GM21447 (cell line): ENCODE data around the gene TPR.
"Not testable (repeated sequence)": the region's sequence is repeated elsewhere in the genome, so short reads cannot be mapped to it uniquely, and the experiment has no call there.

Experiments
- ATAC-seq: cut with Tn5 transposase; IDR thresholded peaks from one replicate; pipeline ENCODE4 v1.9.1; 2021; ENCODE audit not compliant: unreplicated experiment

TPR gene

DNA sequence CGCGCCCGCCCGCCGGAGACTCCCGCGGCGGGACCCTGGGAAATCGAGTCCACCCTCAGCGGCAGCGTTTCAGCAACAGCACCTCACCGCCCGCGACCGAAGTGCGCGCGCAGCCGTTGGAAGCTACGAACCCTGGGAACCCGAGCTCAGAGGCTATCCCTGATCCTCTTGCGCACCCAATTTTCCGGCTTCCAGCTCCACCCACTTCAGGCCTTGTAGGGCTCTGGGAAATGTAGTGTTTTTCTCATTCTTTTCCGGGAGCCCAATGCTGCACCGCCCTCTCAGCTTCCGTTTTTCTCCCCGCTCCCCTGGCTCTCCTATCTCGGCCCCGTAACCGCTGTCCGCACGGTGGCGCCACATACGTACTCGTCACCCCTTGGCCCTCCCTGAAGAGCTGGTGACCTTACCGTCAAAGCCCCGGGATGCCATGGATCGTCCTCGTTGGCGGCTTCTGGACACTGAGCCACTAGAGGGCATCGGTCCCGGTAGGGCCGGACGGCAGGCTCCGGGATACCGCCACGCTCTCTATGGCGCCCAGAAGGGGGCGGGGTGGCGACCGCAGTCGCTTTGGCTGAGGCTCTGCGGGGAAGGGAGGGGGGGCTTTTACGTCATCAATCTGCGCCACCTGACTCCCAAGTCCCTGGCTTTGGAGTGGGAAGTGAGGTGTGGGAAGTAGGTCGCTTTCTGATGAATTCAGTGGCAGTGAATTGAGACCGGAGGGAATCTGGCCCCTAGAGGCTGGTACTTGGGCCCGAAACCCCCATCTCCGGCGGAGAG lies at the start of gene TPR, which contains the start of gene ODR4:
TPR (minus strand) TSS at position 102 of the 777 bp plus-strand sequence. CDS start 225 bp downstream, outside the sequence.
ODR4 (plus strand) TSS at position 687 of the 777 bp plus-strand sequence. CDS start 3,948 bp downstream, outside the sequence.
- ATAC-seq, result peak; percentile 90

DNA sequence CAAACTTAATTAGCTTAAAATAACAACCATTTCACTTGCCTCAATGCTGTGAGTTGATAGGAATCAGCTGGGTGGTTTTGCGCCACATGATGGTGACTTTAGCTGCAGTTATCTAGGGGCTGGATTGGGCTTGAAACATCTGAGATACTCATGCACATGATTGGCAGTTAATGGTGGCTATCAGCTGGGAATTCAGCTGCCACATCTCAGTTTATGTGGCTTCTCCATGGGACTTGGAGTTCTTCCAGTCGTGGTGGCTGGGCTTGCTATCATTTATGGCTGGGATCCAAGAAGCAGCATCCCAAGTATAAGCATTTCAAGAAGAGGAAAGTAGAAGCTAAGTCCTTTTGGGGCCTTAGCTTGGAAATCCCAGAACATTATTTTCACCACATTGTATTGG lies 49.5 kb upstream of the TPR start:
- no peak for ATAC-seq

DNA sequence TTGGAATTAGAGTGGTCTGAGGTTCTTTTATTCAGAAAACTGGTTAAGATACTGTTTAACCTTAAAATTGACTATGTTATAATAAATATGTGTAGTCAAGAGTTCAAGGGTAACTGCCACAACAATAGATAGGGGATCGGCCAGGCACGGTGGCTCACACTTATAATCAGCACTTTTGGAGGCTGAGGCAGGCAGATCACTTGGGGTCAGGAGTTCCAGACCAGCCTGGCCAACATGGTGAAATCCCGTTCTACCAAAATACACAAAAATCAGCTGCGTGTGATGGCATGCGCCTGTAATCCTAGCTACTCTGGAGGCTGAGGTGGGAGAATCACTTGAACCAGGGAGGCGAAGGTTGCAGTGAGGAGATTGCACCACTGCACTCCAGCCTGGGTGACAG lies 46.4 kb upstream of the TPR start:
- ATAC-seq, result no peak

DNA sequence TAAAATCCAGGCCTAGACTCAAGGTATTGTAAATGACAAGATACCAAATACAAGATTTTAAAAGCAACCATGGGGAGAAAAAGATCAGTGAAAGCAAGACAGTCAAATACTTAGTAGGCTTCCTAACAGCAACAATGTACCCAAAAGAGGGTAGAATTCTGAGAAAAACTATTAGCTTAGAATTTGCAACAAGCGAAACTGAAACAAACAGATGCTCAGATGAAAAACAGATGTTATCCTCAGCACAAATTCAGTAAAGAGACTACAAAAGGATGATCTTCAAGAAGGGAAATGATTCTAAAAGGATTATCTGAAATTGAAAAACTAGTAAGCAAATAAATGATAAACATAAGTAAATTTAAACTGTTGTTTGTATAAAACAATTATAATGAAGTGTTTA lies 45.9 kb upstream of the TPR start:
- peak; percentile 97 for ATAC-seq

DNA sequence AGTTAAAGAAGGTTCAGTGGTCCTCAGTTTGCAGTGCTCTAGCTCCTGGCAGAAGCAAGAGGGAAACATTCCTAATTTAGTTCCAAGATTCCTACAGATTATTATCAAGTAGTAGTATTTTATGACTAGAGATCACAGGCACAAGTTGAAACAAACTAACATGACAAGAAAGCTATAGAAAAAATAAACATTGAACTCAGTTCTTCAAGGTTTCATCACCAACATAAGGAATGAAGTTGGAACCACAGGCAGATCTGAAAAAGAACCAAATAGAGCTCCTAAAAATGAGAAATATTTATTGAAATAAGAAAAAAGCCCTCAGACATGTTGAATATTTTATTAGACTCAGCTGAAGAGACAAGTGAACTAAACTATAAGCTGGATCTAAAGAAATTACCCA lies 45.3 kb upstream of the TPR start:
- no peak for ATAC-seq

GRCh38 chr1:186418503-186418902 lies 43.5 kb upstream of the TPR start:
- no peak for ATAC-seq

- no peak for ATAC-seq
Measured at GRCh38 chr1:186413319-186413718, 38.3 kb upstream of the TPR start.

DNA sequence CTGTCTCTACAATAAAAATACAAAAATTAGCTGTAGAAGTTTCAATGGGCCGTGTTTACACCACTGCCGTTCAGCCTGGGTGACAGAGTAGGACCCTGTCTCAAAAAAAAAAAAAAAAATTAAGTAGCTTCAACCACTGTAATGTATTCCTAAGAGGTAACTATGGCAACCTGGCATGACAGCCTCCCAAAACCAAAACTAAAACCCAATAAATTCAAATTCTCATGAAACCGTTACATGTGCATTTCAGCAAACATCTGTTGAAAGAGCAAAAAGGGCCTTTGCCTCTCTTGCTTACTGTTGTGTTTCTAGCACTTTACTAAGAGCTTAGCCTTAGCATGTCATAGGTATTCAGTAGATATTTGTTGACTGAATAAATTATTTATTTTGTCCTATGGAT lies 34.0 kb upstream of the TPR start:
- peak; percentile 51 for ATAC-seq

GRCh38 chr1:186404454-186405051 lies 29.5 kb upstream of the TPR start:
- no peak for ATAC-seq

DNA sequence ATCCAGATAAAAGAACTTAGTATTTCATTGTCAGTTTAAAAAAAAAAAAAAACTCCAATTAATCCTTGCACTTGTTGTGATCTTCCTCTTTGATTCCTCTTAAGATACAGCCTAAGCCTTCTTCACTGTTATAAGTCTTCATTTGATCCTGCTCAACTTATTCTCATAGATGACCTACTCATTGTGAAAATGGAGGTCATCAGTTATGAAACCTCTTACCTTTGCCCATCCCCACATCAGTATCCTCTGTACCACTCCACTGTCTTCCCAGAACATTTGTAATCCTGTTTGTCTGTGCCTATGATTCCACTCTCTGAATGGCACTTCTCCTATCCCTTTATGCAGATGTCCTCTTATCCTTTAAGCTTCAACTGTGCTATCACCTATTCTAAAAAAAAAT lies 28.6 kb upstream of the TPR start:
- no peak for ATAC-seq

DNA sequence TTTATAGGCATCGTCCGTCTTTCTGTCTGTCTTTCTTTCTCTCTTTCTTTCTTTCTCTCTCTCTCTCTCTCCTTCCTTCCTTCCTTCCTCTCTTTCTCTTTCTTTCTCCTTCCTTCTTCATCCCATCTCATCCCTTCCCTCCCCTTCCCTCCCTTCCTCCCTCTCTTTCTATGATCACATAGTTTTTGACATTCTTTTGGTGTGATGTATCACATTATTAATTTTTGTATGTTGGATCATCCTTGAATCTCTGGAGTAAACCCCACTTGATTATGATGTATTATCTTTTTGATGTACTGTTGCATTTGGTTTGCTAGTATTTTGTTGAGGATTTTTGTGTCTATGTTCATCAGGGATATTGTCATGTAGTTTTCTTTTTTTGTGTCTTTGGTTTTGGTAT lies 26.4 kb upstream of the TPR start:
- ATAC-seq, result not testable (repeated sequence)

GRCh38 chr1:186392711-186393110 lies 17.7 kb upstream of the TPR start:
- ATAC-seq, result not testable (repeated sequence)

DNA sequence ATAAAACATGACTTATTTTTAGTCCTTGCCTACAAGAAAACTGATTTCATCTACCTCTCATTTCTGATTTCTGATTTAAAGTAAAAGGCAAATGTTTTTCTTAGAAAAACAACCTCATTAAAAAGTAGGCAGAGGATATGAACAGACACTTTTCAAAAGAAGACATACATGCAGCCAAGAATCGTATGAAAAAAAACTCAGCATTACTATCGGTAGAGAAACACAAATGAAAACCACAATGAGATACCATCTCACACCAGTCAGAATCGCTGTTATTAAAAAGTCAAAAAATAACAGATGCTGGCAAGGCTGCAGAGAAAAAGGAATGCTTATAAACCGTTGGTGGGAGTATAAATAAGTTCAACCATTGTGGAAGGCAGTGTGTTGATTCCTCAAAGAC lies 16.8 kb upstream of the TPR start:
- ATAC-seq, result no peak

- no peak for ATAC-seq
Measured at GRCh38 chr1:186390925-186391324, 15.9 kb upstream of the TPR start.

- no peak for ATAC-seq
Measured at GRCh38 chr1:186386725-186387383, 11.8 kb upstream of the TPR start.

- ATAC-seq, result no peak
Measured at GRCh38 chr1:186375929-186376319, 871 bp upstream of the TPR start.

- ATAC-seq, result peak; percentile 31
Measured at GRCh38 chr1:186374303-186375151, 526 bp downstream of the TPR start.

DNA sequence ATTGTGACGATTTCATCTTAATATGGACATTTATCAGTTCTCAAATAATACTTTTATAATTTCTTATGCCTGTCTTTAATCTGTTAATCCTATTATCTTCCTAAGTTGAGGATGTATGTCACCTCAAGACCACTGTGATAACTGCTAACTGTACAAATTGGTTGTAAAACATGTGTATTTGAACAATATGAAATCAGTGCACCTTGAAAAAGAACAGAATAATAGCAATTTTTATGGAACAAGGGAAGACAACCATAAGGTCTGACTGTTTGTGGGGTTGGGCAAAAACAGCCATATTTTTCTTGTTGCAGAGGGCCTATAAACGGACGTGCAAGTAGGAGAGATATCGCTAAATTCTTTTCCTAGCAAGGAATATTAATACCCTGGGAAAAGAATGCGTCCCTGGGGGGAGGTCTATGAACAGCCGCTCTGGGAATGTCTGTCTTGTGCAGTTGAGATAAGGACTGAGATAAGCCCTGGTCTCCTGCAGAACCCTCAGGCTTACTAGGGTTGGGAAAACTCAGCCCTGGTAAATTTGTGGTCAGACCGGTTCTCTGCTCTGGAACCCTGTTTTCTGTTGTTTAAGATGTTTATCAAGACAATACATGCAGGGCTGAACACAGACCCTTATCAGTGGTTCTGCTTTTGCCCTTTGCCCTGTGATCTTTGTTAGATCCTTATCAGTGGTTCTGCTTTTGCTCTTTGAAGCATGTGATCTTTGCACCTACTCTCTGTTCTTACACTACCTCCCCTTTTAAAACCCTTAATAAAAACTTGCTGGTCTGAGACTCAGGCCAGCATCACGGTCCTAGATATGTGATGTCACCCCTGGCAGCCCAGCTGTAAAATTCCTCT lies 27.0 kb downstream of the TPR start:
- not testable (repeated sequence) for ATAC-seq

DNA sequence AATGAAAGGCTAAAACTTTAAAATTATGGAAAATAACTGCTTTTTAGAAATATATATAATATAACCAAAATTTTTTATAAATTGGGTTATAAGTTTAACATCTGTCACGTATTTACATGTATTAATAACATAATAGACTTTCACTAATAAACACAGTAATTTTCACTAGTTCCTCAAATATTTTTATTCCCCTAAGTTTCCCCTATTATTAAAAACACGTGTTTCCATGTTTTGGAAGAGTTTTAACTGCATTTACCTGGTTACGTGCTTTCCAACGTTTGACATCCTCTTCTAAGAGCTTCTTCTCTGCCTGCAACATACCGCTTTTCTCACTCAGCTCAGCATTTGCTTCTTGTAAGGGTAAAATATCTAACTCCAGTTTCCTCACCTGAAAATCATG lies 34.3 kb downstream of the TPR start:
- ATAC-seq, result no peak

DNA sequence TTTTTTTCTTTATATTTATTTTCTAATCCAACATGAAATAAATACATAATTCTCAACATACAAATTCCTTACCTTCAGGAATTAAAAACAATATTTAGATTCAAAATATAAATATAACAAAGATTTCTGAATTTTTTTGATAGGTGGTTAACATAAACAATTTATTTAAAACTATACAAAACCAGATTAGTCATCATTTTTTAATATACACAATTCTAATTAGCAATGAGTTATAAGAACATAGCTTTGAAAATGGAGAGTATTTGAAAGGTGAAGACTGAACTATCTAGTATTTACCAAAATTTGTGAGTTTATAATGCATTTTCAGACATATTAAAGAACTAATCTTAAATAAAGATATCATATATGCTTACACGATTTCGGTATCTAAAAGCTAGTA lies 37.5 kb downstream of the TPR start:
- ATAC-seq, result no peak
